MCF 10A (cell line): Measurements from ENCODE around the gene TRPV6. TPM values are rescaled to one million over a fixed set of nuclear protein-coding genes. Genes with fewer than 3 reads are reported as not detected.

ENCODE experiments used
- BruUV-seq: library from RNA; stranded (reverse); fragments of 400-500 nt; replicated peaks from 2 replicates; lab custom pipeline; 2021; lab: Mats Ljungman, UMichigan
- CTCF ChIA-PET: fragments of 300-600 bp; sonication (Branson Sonifier 250); formaldehyde crosslinking; extraction: SDS; loops from one replicate; lab custom pipeline; 2021; ENCODE audit warnings: antibody characterized with exemption, inconsistent platforms; lab: Yijun Ruan, JAX
- POLR2A ChIA-PET: fragments of 300-600, 350-650 bp; sonication (Branson Sonifier 250); formaldehyde crosslinking; extraction: SDS; loops from one replicate; lab custom pipeline; 2020; ENCODE audit warnings: antibody characterized with exemption, inconsistent platforms; lab: Yijun Ruan, JAX
- DNase-seq: peaks from one replicate; pipeline ENCODE4 v3.0.0-alpha.2; 2018; ENCODE audit not compliant: unreplicated experiment
- H3K27ac Mint-ChIP-seq: one replicate; pipeline ENCODE4 v1.8.0; 2022; ENCODE audit warnings: mild to moderate bottlenecking, low read depth, mixed read lengths; ENCODE audit not compliant: unreplicated experiment
- H3K27me3 Mint-ChIP-seq: one replicate; pipeline ENCODE4 v1.8.0; 2022; ENCODE audit warnings: mixed read lengths; ENCODE audit not compliant: insufficient read depth, unreplicated experiment
- H3K36me3 Mint-ChIP-seq: one replicate; pipeline ENCODE4 v1.8.0; 2022; ENCODE audit warnings: mild to moderate bottlenecking, moderate library complexity, mixed read lengths; ENCODE audit not compliant: insufficient read depth, unreplicated experiment
- H3K4me1 Mint-ChIP-seq: one replicate; pipeline ENCODE4 v1.8.0; 2022; ENCODE audit warnings: mixed read lengths; ENCODE audit not compliant: insufficient read depth, unreplicated experiment
- H3K4me3 Mint-ChIP-seq: one replicate; pipeline ENCODE4 v1.8.0; 2022; ENCODE audit warnings: mild to moderate bottlenecking, moderate library complexity, mixed read lengths; ENCODE audit not compliant: unreplicated experiment
- H3K9me3 Mint-ChIP-seq: one replicate; pipeline ENCODE4 v1.8.0; 2022; ENCODE audit warnings: mixed read lengths; ENCODE audit not compliant: unreplicated experiment
- intact Hi-C: fragments of 100-400 bp; cut with micrococcal nuclease; formaldehyde crosslinking; loops from 2 replicates; pipeline ENCODE4 v1.14.1; 2022
- total RNA-seq: library from RNA; stranded (reverse); gene quantifications from 2 replicates; pipeline ENCODE4 v1.2.3, GENCODE V29; 2022
- TF ChIP-seq, protein P1 (sequence below): fragments of 200-600 bp; IDR thresholded peaks from one replicate; pipeline ENCODE4 v1.8.0; 2022; ENCODE audit warnings: antibody characterized with exemption, mild to moderate bottlenecking; ENCODE audit not compliant: unreplicated experiment

TRPV6 gene
- total RNA-seq, 1 experiment from 2014 or later = 0.30 TPM

DNA sequence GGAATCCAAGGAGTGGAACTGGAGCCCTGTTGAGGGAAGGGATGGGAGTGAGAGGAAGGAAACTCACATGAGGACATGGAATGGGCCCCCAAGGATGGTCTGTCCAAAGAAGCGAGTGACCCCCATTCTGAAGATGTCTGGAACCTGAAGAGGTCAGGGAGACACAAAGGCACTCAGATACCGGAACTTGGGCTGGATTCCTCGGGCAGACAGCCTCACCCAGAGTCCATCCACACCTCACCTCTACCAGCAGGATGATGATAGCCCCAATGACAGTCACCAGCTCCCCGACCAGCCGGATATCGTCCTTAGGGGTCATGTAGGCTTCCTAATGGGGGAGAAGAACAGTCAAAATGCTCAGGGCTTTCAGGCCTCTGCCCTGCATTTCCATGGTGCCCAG is 10.7 kb downstream of the TRPV6 start:
- TF ChIP-seq, protein P1, sequence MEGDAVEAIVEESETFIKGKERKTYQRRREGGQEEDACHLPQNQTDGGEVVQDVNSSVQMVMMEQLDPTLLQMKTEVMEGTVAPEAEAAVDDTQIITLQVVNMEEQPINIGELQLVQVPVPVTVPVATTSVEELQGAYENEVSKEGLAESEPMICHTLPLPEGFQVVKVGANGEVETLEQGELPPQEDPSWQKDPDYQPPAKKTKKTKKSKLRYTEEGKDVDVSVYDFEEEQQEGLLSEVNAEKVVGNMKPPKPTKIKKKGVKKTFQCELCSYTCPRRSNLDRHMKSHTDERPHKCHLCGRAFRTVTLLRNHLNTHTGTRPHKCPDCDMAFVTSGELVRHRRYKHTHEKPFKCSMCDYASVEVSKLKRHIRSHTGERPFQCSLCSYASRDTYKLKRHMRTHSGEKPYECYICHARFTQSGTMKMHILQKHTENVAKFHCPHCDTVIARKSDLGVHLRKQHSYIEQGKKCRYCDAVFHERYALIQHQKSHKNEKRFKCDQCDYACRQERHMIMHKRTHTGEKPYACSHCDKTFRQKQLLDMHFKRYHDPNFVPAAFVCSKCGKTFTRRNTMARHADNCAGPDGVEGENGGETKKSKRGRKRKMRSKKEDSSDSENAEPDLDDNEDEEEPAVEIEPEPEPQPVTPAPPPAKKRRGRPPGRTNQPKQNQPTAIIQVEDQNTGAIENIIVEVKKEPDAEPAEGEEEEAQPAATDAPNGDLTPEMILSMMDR = no peak
- H3K27ac Mint-ChIP-seq = no peak overlapping the region
- no peaks in the 10 kb centered on the region for H3K36me3 Mint-ChIP-seq
- DNase-seq = no peak
- H3K4me3 Mint-ChIP-seq = no peak overlapping the region
- no peaks in the 10 kb centered on the region for H3K9me3 Mint-ChIP-seq
- CTCF ChIA-PET = interaction anchor here (0.6 to 5.6 kb wide), 4 partner anchors 9 to 319 kb away, joined by 3 to 48 read pairs (median 6); no protein-coding TSS in a partner anchor
- intact Hi-C loops = no loop called here
- no peaks in the 10 kb centered on the region for H3K4me1 Mint-ChIP-seq
- peaks cover 44% of the 10 kb centered on the region for H3K27me3 Mint-ChIP-seq
- no TSS peak for BruUV-seq
- POLR2A ChIA-PET = no interaction called here

- intact Hi-C loops = no loop called here
Observed at GRCh38 chr7:142874409-142874808, 11.1 kb downstream of the TRPV6 start.

DNA sequence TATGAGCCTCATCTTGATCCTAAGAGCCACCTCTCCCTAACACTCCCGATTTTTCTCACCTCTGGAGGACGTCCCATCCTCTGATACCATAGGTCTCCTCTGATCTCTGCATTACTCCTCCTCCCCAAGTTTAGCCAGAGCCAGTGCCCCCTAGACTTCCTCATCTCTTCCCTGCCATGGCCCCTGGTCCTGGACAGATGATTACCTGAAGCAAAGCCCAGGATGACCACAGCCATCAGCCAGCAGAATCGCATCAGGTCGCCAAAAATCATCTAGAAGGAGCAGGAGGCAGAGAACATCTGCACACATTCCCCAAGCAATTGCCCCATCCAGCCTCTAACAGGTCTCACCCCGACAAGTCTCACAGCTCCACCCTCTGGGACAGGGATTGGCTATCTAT is 11.7 kb downstream of the TRPV6 start:
- TF ChIP-seq, protein P1 = no peak
- no peaks in the 10 kb centered on the region for H3K4me1 Mint-ChIP-seq
- H3K9me3 Mint-ChIP-seq = no peaks in the 10 kb centered on the region
- DNase-seq = no peak
- no TSS peak for BruUV-seq
- CTCF ChIA-PET = interaction anchor here (1.9 to 5.6 kb wide), 6 partner anchors 7 to 132 kb away, joined by 8 to 48 read pairs (median 13); partner anchors contain the start of gene EPHB6
- H3K27me3 Mint-ChIP-seq = peaks cover 34% of the 10 kb centered on the region
- H3K4me3 Mint-ChIP-seq = no peak overlapping the region
- no peaks in the 10 kb centered on the region for H3K36me3 Mint-ChIP-seq
- POLR2A ChIA-PET = no interaction called here
- intact Hi-C loops = no loop called here
- no peak overlapping the region for H3K27ac Mint-ChIP-seq

More at GRCh38 chr7:142874409-142874808, 11.1 kb downstream of the TRPV6 start:
- Mint-ChIP-seq H3K4me3 (no peak overlapping the region), H3K27me3 (peaks cover 39% of the 10 kb centered on the region), H3K27ac (no peak overlapping the region), H3K36me3 (no peaks in the 10 kb centered on the region), H3K9me3 (no peaks in the 10 kb centered on the region), H3K4me1 (no peaks in the 10 kb centered on the region)
- DNase-seq = no peak
- TF ChIP-seq, protein P1 = no peak
- ChIA-PET CTCF (interaction anchor here (0.7 to 5.6 kb wide), 6 partner anchors 8 to 132 kb away, joined by 3 to 48 read pairs (median 10); partner anchors contain the start of gene EPHB6), POLR2A (no interaction called here)
- BruUV-seq = no TSS peak

GRCh38 chr7:142873281-142873784 is 12.2 kb downstream of the TRPV6 start:
- H3K27ac Mint-ChIP-seq = no peak overlapping the region
- POLR2A ChIA-PET = interaction anchor here (0.9 kb wide), 1 partner anchor 14 kb away, joined by 3 read pairs; no protein-coding TSS in a partner anchor
- TF ChIP-seq, protein P1 = peak; percentile 24
- peaks cover 29% of the 10 kb centered on the region for H3K27me3 Mint-ChIP-seq
- intact Hi-C loops = no loop called here
- no peaks in the 10 kb centered on the region for H3K9me3 Mint-ChIP-seq
- BruUV-seq = no TSS peak
- no peak overlapping the region for H3K4me3 Mint-ChIP-seq
- H3K36me3 Mint-ChIP-seq = no peaks in the 10 kb centered on the region
- CTCF ChIA-PET = interaction anchor here (0.6 to 5.6 kb wide), 14 partner anchors 8 to 367 kb away, joined by 3 to 48 read pairs (median 6); partner anchors contain the start of gene EPHB6
- no peaks in the 10 kb centered on the region for H3K4me1 Mint-ChIP-seq
- DNase-seq = no peak
